ENCODE results near the gene TMTC1.

Gene TMTC1

DNA sequence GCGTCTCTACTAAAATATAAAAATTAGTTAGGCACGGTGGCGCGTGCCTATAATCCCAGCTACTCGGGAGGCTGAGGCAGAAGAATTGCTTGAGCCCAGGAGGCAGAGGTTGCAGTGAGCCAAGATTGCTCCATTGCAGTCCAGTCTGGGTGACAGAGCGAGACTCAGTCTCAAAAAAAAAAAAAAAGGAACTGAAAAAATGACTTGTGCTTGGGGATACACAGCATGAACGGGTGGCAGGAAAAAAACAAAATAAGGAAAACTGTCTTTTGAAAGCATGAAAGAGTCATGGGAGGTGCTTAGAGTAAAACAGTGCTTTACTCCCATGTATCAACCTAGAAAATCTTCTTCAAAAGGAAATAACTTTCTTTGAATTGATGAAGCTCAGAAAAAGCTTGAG lies 80.8 kb downstream of the TMTC1 start:
- ChIA-PET POLR2A (no interaction called here), CTCF (no interaction called here)

DNA sequence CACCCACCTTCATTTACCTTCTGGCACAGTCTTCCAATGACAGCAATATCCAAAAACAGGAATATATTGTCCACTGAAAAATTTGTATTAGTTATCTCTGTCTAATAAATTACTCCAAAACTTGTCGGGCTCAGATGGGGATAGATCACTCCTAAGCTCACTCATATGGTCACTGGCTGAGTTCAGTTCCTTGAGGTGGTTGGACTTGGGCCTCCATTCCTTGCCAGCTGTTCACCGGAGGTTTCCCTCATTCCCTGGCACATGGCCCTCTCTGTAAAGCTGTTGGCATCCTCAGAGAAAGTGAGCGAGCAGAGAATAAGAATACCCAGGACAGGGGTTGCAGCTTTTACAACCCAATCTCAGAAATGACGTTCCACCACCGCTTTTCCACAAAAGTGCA lies 81.5 kb downstream of the TMTC1 start:
- ChIA-PET CTCF (no interaction called here), POLR2A (no interaction called here)
- no peak for DNase-seq (ENCODE audit: extremely low spot score)
- TF ChIP-seq, protein P1, sequence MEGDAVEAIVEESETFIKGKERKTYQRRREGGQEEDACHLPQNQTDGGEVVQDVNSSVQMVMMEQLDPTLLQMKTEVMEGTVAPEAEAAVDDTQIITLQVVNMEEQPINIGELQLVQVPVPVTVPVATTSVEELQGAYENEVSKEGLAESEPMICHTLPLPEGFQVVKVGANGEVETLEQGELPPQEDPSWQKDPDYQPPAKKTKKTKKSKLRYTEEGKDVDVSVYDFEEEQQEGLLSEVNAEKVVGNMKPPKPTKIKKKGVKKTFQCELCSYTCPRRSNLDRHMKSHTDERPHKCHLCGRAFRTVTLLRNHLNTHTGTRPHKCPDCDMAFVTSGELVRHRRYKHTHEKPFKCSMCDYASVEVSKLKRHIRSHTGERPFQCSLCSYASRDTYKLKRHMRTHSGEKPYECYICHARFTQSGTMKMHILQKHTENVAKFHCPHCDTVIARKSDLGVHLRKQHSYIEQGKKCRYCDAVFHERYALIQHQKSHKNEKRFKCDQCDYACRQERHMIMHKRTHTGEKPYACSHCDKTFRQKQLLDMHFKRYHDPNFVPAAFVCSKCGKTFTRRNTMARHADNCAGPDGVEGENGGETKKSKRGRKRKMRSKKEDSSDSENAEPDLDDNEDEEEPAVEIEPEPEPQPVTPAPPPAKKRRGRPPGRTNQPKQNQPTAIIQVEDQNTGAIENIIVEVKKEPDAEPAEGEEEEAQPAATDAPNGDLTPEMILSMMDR (IDR thresholded peaks at IDR 0.05; ENCODE audit: control extremely low read depth, extremely low read depth, low read depth, missing control alignments): no peak

More for the DNA sequence above, 80.8 kb downstream of the TMTC1 start:
- TF ChIP-seq, protein P1 (IDR thresholded peaks at IDR 0.05; ENCODE audit: control extremely low read depth, extremely low read depth, low read depth, missing control alignments): no peak
- no peak for DNase-seq (ENCODE audit: extremely low spot score)

DNA sequence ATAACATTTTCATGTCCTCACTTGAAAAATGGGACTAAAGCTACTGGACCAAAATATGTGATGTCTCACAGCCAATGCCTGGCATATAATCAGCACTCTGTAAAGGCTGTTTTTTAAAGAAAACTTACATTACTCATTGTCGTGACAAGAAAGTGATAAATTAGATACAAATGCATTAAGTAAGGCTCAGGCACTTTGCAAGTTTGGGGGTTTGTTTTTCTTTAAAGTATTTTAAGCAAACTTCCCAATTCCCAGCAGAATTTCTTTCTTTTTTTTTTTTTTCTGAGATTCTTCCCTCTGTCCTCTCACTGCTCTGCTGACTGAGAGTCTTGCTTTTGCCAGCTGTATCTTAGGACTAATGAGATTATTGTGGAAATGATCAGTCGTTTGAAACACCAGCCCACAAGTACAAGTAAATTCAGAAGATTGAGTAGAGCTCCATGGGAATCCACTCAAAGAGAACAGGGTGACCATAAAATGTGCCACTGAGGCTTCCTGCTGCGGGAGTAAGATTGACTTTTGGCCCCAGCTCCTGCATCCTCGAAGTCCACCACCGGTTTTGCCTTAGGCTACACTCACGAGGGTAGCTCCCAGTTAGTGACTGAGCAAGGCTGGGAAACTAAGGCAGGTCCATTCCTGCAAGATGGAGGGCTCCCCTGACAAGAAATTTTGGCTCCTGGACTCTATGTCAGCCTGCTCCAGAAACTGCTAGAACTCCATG lies 82.8 kb downstream of the TMTC1 start:
- TF ChIP-seq, protein P1 (IDR thresholded peaks at IDR 0.05; ENCODE audit: control extremely low read depth, extremely low read depth, low read depth, missing control alignments): no peak
- ChIA-PET POLR2A (no interaction called here), CTCF (interaction anchor here (0.7 kb wide), 1 partner anchor 24 kb away, joined by 3 read pairs; no protein-coding TSS in a partner anchor)
- DNase-seq (ENCODE audit: extremely low spot score): no peak

DNA sequence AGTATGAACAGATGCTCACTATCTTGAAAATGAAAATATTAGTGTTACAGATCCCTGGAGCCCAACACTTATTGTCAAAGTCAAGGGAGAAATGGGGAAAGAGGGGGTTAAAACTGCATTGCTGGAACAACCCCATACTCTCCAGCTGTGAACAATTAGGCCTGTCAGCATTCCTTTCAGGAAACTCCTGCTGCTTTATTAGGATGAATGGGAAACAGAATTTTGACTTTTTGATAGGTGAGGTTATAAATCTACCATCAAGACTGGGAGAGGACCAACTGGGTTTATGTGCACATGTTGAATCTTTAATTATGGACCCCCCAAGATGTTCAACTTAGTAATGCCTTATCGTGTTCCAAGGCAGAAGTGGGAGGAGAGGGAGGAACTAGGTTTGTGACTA lies 85.0 kb downstream of the TMTC1 start:
- DNase-seq (ENCODE audit: extremely low spot score): no peak
- ChIA-PET CTCF (no interaction called here), POLR2A (no interaction called here)
- TF ChIP-seq, protein P1 (IDR thresholded peaks at IDR 0.05; ENCODE audit: control extremely low read depth, extremely low read depth, low read depth, missing control alignments): no peak

DNA sequence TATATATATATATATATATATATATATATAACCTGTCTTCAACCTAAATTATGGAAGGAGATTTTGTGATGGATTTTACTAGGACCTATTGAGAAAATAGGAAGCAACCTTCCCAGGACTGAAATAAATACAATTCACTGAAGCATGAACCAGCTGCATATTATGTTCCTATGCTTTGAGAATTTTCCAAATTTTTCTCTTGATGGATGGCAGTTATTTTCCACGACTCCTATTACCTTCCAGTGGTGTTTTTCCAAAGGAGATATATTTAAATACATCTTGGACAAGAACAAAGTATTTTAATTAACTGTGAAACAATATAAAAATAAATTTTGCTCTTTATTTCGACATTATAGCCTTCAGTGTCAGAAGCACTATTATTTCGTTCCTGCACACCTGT lies 87.9 kb downstream of the TMTC1 start:
- DNase-seq (ENCODE audit: extremely low spot score): no peak
- ChIA-PET CTCF (no interaction called here), POLR2A (no interaction called here)
- TF ChIP-seq, protein P1 (IDR thresholded peaks at IDR 0.05; ENCODE audit: control extremely low read depth, extremely low read depth, low read depth, missing control alignments): no peak

DNA sequence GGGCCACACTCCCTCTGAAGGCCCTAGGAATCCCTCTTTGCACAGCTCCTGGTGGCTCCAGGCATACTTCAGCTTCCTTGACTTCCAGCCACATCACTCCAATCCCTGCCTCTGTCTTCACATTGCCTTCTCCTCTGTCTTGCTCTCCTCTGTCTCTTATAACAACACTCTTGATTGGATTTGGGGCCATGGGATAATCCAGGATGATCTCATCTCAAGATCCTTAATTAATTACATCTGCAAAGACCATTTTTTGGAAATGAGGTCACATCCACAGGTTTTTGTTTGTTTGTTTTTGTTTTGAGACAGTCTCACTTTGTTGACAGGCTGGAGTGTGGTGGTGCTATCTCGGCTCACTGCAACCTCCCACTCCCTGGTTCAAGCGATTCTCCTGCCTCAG lies 88.7 kb downstream of the TMTC1 start:
- CTCF ChIA-PET: no interaction called here
- TF ChIP-seq, protein P1 (IDR thresholded peaks at IDR 0.05; ENCODE audit: control extremely low read depth, extremely low read depth, low read depth, missing control alignments): no peak
- POLR2A ChIA-PET: no interaction called here
- no peak for DNase-seq (ENCODE audit: extremely low spot score)
